Stromal cell of bone marrow (primary cell): ENCODE measurements around the gene OAT.
"Not testable (repeated sequence)": the region's sequence is repeated elsewhere in the genome, so short reads cannot be mapped to it uniquely, and the experiment has no call there.

Experiments
- DNase-seq: peaks from one replicate; pipeline ENCODE4 v3.0.0-alpha.2; 2012; ENCODE audit warnings: low read depth

The OAT gene

DNA sequence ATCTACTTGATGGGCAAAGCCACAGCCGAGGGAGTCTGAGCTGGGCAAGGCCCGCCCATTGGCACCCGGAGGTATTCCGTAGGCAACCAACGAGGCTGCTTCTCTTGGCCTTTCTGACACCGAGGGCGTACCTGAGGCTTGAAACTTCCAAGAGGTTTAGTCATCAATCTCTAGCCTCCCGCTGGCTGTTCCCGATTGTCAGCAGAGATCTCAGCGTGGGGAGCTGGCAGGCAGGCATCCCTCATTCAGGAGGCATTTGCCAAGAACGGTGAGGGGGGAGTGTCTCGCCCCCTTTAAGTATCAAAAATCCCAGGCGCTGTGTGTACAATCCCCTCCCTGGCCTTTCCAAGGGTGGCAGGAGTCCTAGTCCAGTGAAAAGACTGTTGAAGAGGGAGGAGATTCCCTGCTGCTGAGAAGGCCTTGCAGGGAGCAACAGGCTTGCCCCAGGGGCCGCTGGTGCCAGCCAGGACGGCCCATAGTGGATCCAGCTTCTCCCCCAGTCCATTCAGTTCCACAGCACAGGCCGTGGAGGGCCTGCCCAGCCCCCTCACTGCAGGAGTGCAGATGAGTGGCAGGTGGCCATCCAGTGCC is 39.7 kb downstream of the OAT start:
- DNase-seq: no peak

DNA sequence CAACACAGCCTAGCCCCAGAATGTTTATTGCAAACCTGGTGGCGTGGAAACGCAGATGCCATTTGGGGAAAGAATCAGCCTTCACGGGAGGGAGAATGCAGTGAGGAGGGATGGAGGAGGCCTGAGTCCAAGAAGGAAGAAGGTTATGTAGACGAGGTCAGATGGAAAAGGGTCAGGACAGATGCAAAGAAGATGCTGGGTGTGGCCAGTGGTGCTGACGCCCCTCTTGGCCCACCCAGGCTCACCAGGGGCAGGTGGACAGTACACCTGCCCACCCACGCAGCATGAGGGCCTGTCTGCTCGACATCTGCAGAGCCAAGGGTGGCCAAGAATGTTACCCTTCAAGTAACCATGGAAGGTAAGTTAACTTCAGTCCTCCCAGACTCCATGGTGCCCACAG is 40.5 kb downstream of the OAT start:
- no peak for DNase-seq

DNA sequence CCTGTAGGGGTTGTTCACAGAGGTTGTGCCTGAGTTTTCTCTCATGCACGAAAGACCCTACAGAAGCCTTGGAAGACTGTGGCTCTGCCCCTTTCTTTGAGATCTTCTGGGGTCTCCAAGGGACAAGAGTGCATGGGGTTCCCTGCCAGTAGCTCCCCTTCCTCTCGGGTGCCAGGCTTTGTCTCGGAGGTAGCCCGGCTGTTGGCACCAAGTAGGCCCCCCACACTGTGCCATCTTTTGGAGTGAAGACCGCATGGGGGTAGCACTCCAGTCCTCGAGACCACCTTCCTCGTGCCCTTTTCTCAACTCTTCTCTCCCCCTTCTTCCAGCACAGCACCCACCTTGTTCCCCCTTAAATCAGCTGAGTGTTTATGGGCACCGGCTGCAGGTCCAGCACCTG is 41.6 kb downstream of the OAT start:
- DNase-seq: no peak

DNA sequence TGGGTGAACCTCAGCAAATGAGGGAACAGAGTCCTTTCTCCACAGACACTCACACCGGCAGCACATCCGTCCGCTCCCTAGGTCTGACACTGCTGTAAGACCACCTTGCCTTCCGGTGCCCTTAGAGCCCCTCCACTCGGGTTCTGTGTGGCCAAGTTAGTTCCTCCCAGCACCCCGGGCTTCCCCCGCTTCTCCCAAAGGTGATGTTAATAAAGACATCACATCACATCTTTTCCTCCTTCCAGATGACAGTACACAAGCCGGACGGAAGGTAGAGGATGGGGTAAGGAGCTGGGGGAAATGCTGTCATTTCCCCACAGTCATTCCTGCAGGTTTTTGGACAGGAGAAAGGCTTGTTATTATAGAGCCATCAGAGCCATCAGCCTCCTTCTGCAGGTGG is 42.3 kb downstream of the OAT start:
- no peak for DNase-seq

- no peak for DNase-seq
These were observed 43.0 kb downstream of the OAT start for GRCh38 chr10:124375691-124376090.

DNA sequence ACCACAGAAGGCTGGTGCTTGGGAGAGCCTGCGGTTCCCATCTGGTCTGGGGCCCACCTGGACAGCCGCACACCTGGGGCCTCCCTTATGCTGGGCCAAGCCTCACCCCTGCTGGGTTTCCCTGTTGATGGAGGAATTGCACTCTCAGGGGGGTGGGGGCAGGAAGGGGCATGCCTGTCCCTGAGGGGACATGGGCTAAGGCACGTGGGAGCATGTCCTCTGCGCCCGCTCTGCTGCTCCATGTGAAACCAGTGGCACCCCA is 43.4 kb downstream of the OAT start:
- no peak for DNase-seq

DNA sequence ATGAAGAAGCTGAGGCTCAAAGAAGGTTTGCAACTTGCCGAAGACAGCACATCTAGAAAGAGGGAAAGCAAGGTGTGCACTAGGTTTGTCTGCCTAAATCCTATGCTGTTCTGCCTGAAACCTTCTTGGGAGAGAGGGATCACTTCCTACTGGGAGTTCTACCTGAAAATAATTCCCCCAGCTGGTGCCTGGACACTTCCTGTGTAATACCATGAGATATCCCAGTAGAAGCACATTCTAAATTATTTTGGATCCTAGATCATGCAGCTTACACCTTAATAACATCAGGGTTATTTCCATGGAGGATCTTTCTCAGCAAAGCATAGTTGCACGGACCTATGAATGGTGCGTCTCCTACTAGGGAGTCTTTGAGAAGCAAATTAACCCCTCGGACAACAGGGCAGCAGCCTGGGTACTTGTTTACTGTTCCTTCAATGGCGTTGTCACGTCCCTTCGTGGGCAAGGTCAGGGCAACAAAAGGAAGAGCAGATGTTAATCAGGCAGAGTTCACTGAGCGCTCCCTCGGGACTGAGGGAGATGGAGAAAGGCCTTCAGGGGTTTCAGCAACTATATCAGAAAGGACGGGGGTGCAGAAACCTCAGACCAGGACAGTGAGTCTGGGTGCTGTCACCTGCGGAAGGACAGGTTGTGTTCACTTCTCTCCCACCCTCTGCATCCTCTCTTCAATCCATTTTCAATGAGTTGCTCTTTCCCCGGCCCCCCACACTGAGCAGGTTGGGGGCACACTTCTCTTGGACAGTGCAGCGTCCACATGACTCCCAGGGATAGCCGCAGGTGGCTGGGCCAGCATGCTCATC is 44.0 kb downstream of the OAT start:
- no peak for DNase-seq

DNA sequence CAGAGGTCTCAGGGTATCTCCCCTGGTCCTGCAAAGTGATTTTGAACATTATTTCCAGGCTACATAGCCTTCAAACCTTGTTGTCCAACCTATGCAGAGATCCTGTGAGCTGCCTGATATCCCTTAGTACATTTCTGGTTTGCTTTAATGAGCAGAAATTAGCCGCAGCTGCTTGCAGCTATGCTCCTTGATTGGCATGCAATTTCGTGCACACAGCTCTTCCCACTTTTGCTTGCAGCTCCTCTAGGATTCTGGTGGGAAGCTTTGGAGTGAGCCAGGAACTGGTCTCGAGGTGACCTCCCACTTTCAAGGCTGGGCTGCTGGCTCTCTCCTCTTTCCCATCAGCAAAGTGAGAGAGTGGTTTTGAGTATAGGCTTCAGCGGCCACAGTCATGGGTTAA is 45.8 kb downstream of the OAT start:
- no peak for DNase-seq

GRCh38 chr10:124370426-124370825 is 48.3 kb downstream of the OAT start:
- DNase-seq: no peak

DNA sequence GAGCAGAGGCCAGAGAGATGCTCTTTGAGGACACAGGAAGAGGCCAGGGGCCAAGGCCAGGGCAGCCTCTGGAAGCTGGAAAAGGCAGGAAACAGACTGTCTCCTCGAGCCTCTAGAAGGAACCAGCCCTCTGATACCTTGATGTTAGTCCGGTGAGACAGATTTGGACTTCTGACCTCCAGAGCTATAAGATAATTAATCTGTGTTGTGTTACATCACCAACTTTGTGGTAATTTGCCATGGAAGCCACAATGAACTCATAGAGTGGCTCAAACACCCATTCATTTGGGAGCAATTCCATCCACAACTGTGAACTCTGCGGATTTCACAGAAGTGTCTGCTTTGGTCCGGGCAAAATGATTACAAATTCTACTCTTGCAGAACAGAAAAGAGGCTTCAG is 48.7 kb downstream of the OAT start:
- no peak for DNase-seq

GRCh38 chr10:124369533-124369932 is 49.2 kb downstream of the OAT start:
- DNase-seq: not testable (repeated sequence)

DNA sequence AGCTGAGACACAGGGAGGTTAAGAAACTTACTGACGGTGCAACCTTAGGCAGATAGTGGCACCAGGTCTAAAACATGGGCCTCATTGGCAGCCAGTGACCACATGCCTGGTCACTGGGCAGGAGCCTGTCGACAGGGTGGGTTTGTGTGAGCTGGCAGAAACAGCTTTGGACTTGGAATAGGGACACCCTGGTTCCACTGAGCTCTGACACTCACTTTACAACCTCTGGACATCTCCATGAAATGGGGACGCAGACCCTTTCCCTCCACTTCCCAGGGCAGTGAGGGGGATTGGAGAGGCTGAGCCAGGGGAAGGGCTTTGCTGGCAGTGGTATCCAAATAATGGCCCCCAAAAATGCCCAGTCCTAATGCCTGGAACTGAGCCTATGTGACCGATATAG is 49.7 kb downstream of the OAT start:
- no peak for DNase-seq

DNA sequence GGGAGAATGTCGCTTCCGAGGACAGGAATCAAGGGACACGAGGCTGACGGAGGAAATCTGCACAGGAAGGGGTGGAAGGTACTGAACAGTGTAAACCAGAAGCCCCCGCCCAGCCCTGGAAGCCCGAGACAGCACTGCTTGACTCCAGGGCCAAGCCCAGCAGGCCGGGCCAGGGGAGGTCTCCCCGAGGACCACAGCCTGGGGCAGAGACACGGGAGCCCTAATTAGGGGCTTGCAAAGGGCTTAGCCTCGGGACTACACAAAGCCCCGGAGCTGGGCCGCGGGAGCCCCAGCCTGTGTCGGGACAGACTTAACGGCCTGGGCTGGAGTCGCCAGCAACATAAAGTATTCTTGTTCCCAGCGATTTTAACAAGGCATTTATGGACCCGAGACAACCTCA is 50.8 kb downstream of the OAT start:
- DNase-seq: no peak

GRCh38 chr10:124367414-124367813 is 51.3 kb downstream of the OAT start:
- no peak for DNase-seq

- DNase-seq: no peak
These were observed 51.9 kb downstream of the OAT start for GRCh38 chr10:124366825-124367224.

DNA sequence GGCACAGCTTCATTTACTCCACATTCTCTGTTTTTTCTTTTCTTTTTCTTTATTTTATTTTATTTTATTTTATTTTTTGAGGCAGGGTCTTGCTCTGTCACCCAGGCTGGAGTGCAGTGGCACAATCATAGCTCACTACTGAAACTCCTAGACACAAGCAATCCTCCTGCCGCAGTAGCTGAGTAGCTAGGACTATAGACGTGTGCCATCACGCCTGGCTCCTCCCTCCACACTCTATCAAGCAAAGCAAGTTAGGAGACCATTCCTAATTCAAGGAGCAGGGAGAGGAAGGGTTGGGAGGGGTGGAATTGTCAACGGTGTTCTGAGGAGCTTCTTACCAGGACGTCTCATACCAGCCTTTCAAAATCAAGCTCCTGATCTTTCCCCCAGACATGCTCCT is 52.4 kb downstream of the OAT start:
- no peak for DNase-seq

GRCh38 chr10:124364674-124365073 is 54.0 kb downstream of the OAT start:
- DNase-seq: no peak

- no peak for DNase-seq
These were observed 56.2 kb downstream of the OAT start for GRCh38 chr10:124362568-124362967.

DNA sequence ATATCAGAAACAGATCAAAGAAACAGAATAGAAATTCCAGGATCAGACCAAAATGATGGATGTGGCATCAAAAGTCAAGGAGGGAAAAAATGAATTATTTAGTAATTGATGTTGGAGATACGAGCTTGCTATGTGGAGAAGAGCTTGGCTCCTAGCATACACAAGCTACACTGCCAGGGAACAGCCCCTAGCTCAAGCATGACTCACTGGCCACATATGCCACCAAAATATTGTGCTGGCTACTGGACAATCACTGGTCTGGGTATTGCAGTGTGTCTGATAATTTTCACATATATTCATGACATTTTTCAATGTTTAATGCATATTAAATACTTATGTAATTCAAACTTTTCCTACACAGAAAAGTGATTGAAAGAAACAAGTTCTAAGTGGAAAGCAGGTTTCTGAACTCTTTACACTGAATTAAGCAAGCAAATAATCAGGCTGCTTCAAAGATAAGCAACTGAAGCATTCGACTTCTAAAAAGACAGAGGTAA is 59.3 kb downstream of the OAT start:
- no peak for DNase-seq

GRCh38 chr10:124357561-124357885 is 61.2 kb downstream of the OAT start:
- no peak for DNase-seq

DNA sequence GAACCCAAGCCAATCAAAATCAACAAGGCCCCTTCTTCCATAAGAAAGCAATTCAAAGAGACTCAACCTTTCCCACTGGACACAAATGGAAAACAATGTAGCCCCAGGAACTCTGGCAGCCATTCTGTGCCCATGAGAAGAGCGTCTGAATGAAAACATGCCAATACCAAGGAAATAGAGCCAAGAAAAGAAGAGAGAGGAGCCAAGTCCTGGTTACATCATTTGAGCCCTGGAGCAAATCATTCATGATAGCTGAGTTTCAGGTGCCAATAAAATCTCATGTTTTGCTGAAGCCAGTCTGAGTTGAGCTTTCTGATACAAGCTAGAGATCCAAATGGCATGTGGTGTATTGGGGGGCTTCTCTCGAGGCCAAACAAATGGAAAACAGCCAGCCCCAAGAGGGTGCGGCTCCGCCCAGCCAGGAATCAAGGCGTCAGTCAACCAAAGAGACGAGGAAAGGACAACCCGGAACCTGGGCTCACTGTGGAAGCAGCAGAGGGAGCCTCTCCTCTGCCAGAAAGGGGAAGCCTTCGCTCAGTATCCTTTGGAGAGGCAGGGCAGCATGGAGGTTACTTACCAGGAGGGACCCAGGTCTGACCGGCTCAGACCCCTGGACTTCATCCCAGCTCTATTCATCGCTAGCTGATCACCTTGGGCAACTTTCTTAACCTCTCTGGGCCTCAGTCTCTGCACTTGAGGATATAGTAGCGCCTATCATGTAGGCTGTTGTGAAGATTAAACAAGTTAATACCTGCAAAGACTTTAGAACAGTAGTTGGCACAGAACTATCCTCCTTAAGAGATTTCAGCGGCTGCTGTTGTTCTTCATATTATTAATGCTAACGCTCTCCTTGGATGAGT is 61.8 kb downstream of the OAT start:
- no peak for DNase-seq

DNA sequence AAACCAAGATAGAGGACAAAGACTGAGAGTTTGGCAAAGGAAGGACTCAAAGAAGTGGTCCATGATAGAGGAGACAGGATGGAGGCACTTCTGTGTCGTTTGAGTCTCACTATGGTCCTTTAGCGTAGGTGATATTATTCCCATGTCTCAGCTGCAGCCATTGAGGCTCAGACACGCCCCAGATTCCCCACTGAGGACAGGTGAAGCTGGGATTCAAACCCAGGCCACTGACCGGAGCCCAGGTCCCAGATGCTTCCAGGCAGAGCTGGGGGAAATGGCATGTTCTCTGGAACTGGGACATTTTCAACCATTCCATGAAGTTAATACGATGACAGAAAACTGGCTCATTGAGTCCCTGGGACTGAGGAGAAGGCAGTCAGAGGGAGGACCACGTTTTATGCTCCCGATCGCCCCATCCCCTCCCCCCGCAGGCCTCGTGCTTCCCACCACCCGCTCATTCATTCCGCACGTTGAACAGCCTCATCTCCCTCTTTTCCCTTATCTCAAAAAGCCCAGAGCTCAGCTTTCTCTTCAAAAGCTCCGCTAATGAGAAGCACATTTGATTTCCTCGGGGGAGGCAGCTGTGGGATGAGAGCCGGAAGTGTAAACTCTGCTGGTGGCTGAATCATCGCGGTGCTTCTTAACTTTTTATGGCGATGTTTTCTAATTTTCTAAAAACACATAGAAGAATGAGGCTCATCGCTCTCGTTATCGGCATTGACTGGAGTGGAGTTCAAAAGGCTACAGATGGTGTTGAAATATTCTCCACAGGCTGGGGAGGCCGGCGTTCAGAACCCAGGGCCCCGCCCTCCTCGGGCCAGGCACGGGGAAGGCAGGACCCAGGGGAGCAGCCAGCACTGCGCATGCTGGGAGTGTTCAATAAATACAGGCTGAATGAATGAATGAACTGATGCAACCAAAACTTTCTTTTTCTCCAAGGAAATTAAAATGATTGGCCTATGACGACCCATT is 64.0 kb downstream of the OAT start:
- peak; percentile 65 for DNase-seq
